HEK293 (cell line): ENCODE measurements around the gene ZNF830.
A peak's percentile ranks its signal among the peaks of the same experiment; 100 is the strongest.

Experiments used
- BCL11B ChIP-seq: fragments of 450-650 bp; formaldehyde crosslinking; IDR thresholded peaks from 2 replicates; pipeline ENCODE4 v1.5.1; 2016; ENCODE audit warnings: low read depth, missing biosample characterization, missing genetic modification characterization
- GLIS1 ChIP-seq: fragments of 450-650 bp; formaldehyde crosslinking; IDR thresholded peaks from 2 replicates; pipeline ENCODE4 v1.5.1; 2016; ENCODE audit warnings: missing biosample characterization, missing genetic modification characterization
- HOXC10 ChIP-seq: sonication (generic); formaldehyde crosslinking; IDR thresholded peaks from 2 replicates; pipeline ENCODE4 v1.8.1; 2023; ENCODE audit warnings: mild to moderate bottlenecking, missing genetic modification reagents
- HOXD13 ChIP-seq: sonication (generic); formaldehyde crosslinking; IDR thresholded peaks from 2 replicates; pipeline ENCODE4 v1.8.0; 2022; ENCODE audit warnings: missing genetic modification reagents, borderline replicate concordance
- KLF17 ChIP-seq: fragments of 450-650 bp; formaldehyde crosslinking; IDR thresholded peaks from 2 replicates; pipeline ENCODE4 v1.5.1; 2016; ENCODE audit warnings: missing biosample characterization, missing genetic modification characterization
- OSR2 ChIP-seq: fragments of 450-650 bp; formaldehyde crosslinking; IDR thresholded peaks from 2 replicates; pipeline ENCODE4 v1.5.1; 2016; ENCODE audit warnings: missing biosample characterization, missing genetic modification characterization
- PBX3 ChIP-seq: sonication (generic); formaldehyde crosslinking; IDR thresholded peaks from 2 replicates; pipeline ENCODE4 v1.8.1; 2022; ENCODE audit warnings: mild to moderate bottlenecking, moderate library complexity, missing genetic modification reagents
- SALL2 ChIP-seq: fragments of 450-650 bp; formaldehyde crosslinking; IDR thresholded peaks from 2 replicates; pipeline ENCODE4 v1.5.0; 2017; ENCODE audit warnings: missing biosample characterization, mild to moderate bottlenecking, missing genetic modification characterization, borderline replicate concordance
- SP7 ChIP-seq: fragments of 450-650 bp; formaldehyde crosslinking; IDR thresholded peaks from 2 replicates; pipeline ENCODE4 v1.5.1; 2016; ENCODE audit warnings: missing biosample characterization, missing genetic modification characterization
- YY1 ChIP-seq: fragments of 450-650 bp; formaldehyde crosslinking; IDR thresholded peaks from 2 replicates; pipeline ENCODE4 v1.5.1; 2018; ENCODE audit warnings: missing biosample characterization, missing genetic modification characterization
- YY2 ChIP-seq: fragments of 450-650 bp; formaldehyde crosslinking; IDR thresholded peaks from 2 replicates; pipeline ENCODE4 v1.5.1; 2016; ENCODE audit warnings: missing biosample characterization, missing genetic modification characterization
- ZFP37 ChIP-seq: fragments of 450-650 bp; formaldehyde crosslinking; IDR thresholded peaks from 2 replicates; pipeline ENCODE4 v1.5.1; 2016; ENCODE audit warnings: missing biosample characterization, missing genetic modification characterization
- ZNF132 ChIP-seq: fragments of 450-650 bp; formaldehyde crosslinking; IDR thresholded peaks from 2 replicates; pipeline ENCODE4 v1.5.1; 2017; ENCODE audit warnings: missing biosample characterization, missing genetic modification characterization, borderline replicate concordance
- ZNF311 ChIP-seq: fragments of 450-650 bp; formaldehyde crosslinking; IDR thresholded peaks from 2 replicates; pipeline ENCODE4 v1.5.1; 2017; ENCODE audit warnings: missing biosample characterization, missing genetic modification characterization, borderline replicate concordance
- ZNF391 ChIP-seq: fragments of 450-650 bp; formaldehyde crosslinking; IDR thresholded peaks from 2 replicates; pipeline ENCODE4 v1.5.1; 2016; ENCODE audit warnings: low read depth, missing biosample characterization, missing genetic modification characterization, borderline replicate concordance
- ZNF423 ChIP-seq: fragments of 450-650 bp; formaldehyde crosslinking; IDR thresholded peaks from 2 replicates; pipeline ENCODE4 v1.5.1; 2016; ENCODE audit warnings: missing biosample characterization, missing genetic modification characterization
- ZNF473 ChIP-seq: fragments of 450-650 bp; formaldehyde crosslinking; IDR thresholded peaks from 2 replicates; pipeline ENCODE4 v1.5.1; 2017; ENCODE audit warnings: missing biosample characterization, missing genetic modification characterization
- ZNF488 ChIP-seq: fragments of 450-650 bp; formaldehyde crosslinking; IDR thresholded peaks from 2 replicates; pipeline ENCODE4 v1.5.1; 2016; ENCODE audit warnings: missing biosample characterization, missing genetic modification characterization
- ZNF501 ChIP-seq: fragments of 450-650 bp; formaldehyde crosslinking; IDR thresholded peaks from 2 replicates; pipeline ENCODE4 v1.5.1; 2016; ENCODE audit warnings: missing biosample characterization, missing genetic modification characterization
- ZNF530 ChIP-seq: fragments of 450-650 bp; formaldehyde crosslinking; IDR thresholded peaks from 2 replicates; pipeline ENCODE4 v1.5.1; 2016; ENCODE audit warnings: low read depth, missing biosample characterization, missing genetic modification characterization
- ZNF558 ChIP-seq: fragments of 450-650 bp; formaldehyde crosslinking; IDR thresholded peaks from 2 replicates; pipeline ENCODE4 v1.5.1; 2016; ENCODE audit warnings: missing biosample characterization, missing genetic modification characterization
- ZNF600 ChIP-seq: fragments of 450-650 bp; formaldehyde crosslinking; IDR thresholded peaks from 2 replicates; pipeline ENCODE4 v1.5.1; 2016; ENCODE audit warnings: missing biosample characterization, missing genetic modification characterization
- ZNF704 ChIP-seq: fragments of 450-650 bp; formaldehyde crosslinking; IDR thresholded peaks from 2 replicates; pipeline ENCODE4 v1.5.1; 2016; ENCODE audit warnings: missing biosample characterization, missing genetic modification characterization
- ZNF747 ChIP-seq: fragments of 450-650 bp; formaldehyde crosslinking; IDR thresholded peaks from 2 replicates; pipeline ENCODE4 v1.5.1; 2016; ENCODE audit warnings: missing biosample characterization, missing genetic modification characterization
- ZNF837 ChIP-seq: fragments of 450-650 bp; formaldehyde crosslinking; IDR thresholded peaks from 2 replicates; pipeline ENCODE4 v1.5.1; 2016; ENCODE audit warnings: missing biosample characterization, missing genetic modification characterization
- TF ChIP-seq, protein P1 (sequence below): fragments of 450-650 bp; formaldehyde crosslinking; optimal IDR thresholded peaks from 2 replicates; pipeline ENCODE3; 2016; ENCODE audit warnings: missing biosample characterization, mild to moderate bottlenecking, missing genetic modification characterization
- TF ChIP-seq, protein P2 (sequence below): fragments of 450-650 bp; formaldehyde crosslinking; IDR thresholded peaks from 2 replicates; pipeline ENCODE4 v1.5.1; 2016; ENCODE audit warnings: missing biosample characterization, missing genetic modification characterization
- TF ChIP-seq, protein P3 (sequence below): fragments of 450-650 bp; formaldehyde crosslinking; IDR thresholded peaks from 2 replicates; pipeline ENCODE4; 2016; ENCODE audit warnings: missing biosample characterization, missing genetic modification characterization

ZNF830 gene

DNA sequence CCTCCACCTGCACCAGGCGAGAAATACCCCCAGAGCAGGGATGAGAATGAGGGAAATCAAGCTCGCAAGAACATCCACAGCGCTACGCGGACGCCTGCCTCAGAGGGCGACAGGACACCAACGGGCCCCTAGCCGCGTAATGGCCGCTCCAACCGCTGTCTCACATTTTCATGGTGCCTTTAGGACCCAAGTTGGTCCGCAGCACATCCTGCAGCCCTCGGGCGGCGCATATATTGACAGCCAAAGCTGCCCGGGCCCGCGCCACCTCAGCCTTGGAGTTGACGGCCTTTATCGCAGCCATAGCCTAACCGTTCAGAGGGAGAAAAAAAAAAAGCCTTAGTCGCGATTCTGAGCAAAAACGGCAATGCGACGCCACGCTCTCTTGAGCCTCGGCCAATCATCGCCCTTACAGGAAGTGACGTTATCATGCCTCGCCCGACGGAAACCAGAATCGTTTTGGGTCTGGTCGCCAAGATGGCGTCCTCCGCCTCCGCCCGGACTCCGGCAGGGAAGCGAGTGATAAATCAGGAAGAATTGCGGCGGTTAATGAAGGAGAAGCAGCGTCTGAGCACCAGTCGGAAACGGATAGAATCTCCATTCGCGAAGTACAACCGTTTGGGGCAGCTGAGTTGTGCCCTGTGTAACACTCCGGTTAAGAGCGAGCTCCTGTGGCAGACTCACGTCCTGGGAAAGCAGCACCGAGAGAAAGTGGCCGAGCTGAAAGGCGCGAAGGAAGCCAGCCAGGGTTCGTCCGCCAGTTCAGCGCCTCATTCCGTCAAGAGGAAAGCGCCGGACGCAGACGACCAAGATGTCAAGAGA is at the start of gene ZNF830, which contains the start of gene CCT6B (continued):
- TF ChIP-seq ZNF488 (tag by site-specific recombination) (no peak), ZNF132 (tag by site-specific recombination) (no peak), ZNF473 (no peak), SP7 (tag by site-specific recombination) (peak; percentile 75; the same call in 1 of the 2 replicates), GLIS1 (tag by site-specific recombination) (no peak), ZNF391 (tag by site-specific recombination) (no peak), ZNF501 (peak; percentile 68; the same call in 1 of the 2 replicates), BCL11B (tag by site-specific recombination) (no peak), ZNF423 (tag by site-specific recombination) (no peak), YY2 (tag by site-specific recombination) (peak; percentile 92), ZNF530 (tag by site-specific recombination) (no peak), PBX3 (CRISPR knock-in tag) (0 out of 2 replicates have a peak, but pooled peaks have one; percentile 50), ZNF311 (tag by site-specific recombination) (no peak), ZNF837 (tag by site-specific recombination) (no peak), ZNF558 (no peak), HOXC10 (CRISPR knock-in tag) (no peak), YY1 (tag by site-specific recombination) (peak; percentile 94; the same call in 1 of the 2 replicates), OSR2 (tag by site-specific recombination) (no peak), ZNF600 (tag by site-specific recombination) (peak; percentile 50; the same call in 1 of the 2 replicates), SALL2 (tag by site-specific recombination) (no peak), HOXD13 (no peak), KLF17 (tag by site-specific recombination) (peak; percentile 56), ZNF704 (tag by site-specific recombination) (no peak), ZFP37 (tag by site-specific recombination) (0 out of 2 replicates have a peak, but pooled peaks have one; percentile 41), ZNF747 (tag by site-specific recombination) (no peak)
- TF ChIP-seq, protein P1, sequence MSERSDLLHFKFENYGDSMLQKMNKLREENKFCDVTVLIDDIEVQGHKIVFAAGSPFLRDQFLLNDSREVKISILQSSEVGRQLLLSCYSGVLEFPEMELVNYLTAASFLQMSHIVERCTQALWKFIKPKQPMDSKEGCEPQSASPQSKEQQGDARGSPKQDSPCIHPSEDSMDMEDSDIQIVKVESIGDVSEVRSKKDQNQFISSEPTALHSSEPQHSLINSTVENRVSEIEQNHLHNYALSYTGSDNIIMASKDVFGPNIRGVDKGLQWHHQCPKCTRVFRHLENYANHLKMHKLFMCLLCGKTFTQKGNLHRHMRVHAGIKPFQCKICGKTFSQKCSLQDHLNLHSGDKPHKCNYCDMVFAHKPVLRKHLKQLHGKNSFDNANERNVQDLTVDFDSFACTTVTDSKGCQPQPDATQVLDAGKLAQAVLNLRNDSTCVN (tag by site-specific recombination) = peak; percentile 19
- TF ChIP-seq, protein P2, sequence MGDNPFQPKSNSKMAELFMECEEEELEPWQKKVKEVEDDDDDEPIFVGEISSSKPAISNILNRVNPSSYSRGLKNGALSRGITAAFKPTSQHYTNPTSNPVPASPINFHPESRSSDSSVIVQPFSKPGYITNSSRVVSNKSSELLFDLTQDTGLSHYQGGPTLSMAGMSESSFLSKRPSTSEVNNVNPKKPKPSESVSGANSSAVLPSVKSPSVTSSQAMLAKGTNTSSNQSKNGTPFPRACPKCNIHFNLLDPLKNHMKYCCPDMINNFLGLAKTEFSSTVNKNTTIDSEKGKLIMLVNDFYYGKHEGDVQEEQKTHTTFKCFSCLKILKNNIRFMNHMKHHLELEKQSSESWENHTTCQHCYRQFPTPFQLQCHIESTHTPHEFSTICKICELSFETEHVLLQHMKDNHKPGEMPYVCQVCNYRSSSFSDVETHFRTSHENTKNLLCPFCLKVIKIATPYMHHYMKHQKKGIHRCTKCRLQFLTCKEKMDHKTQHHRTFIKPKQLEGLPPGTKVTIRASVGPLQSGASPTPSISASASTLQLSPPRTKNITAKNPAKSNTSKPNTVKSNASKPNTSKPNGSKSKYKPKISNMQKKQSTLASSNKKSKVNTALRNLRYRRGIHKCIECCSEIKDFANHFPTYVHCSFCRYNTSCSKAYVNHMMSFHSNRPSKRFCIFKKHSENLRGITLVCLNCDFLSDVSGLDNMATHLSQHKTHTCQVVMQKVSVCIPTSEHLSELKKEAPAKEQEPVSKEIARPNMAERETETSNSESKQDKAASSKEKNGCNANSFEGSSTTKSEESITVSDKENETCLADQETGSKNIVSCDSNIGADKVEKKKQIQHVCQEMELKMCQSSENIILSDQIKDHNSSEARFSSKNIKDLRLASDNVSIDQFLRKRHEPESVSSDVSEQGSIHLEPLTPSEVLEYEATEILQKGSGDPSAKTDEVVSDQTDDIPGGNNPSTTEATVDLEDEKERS = no peak
- TF ChIP-seq, protein P3, sequence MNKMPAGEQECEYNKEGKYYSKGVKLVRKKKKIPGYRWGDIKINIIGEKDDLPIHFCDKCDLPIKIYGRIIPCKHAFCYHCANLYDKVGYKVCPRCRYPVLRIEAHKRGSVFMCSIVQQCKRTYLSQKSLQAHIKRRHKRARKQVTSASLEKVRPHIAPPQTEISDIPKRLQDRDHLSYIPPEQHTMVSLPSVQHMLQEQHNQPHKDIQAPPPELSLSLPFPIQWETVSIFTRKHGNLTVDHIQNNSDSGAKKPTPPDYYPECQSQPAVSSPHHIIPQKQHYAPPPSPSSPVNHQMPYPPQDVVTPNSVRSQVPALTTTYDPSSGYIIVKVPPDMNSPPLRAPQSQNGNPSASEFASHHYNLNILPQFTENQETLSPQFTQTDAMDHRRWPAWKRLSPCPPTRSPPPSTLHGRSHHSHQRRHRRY (tag by site-specific recombination) = no peak
